ENCODE measurements around the gene ISL2.

The ISL2 gene

DNA sequence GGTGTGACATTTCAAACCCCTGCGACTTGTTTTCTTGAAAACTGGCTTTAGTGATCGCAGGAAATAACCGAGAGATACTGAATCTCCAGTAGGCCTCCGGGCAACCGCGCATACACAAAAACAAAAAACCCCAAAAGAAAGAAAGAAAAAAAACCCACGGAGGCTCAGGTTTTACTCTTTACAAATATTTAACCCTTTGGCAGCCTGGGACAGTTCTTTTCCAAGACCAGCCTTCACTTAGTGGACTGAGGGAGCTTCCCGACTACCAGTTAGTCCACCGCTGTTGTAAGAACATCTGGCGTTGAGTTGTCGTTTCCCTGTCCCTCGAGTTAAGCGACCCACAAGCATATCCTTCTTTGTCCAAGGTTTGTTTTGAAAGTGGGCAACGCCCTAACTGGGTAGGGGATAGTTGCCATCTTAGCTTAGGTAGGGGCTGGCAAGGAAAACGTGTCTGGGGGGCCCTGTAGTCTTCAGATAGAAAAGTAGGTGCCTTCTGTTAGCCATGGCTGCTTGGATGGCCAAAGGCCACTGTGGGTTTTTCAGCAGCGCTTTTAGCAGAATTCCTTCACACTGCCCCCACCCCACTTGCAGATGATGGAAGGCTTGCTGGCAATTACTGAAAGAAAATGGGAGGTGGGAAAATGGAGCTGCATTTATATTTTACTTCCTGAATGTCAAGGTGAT, 6.9 kb downstream of the ISL2 start:
- H3K27me3 ChIP-seq (ENCODE audit: insufficient read depth, low read length, poor library complexity, severe bottlenecking), result no peaks in the 10 kb centered on the region
- no peaks in the 10 kb centered on the region for H3F3A ChIP-seq (ENCODE audit: low read depth)
- H3K79me2 ChIP-seq (ENCODE audit: insufficient read depth, low read length), result no peaks in the 10 kb centered on the region
- H3K9ac ChIP-seq (ENCODE audit: low read depth, low read length, poor library complexity, severe bottlenecking), result no peak overlapping the region
- H3K4me3 ChIP-seq (ENCODE audit: low read length, poor library complexity, severe bottlenecking), result no peak overlapping the region
- H4K20me1 ChIP-seq (ENCODE audit: insufficient read depth, low read length, poor library complexity, severe bottlenecking), result no peaks in the 10 kb centered on the region
- no peaks in the 10 kb centered on the region for H3K4me1 ChIP-seq (ENCODE audit: insufficient read depth, low read length, poor library complexity, severe bottlenecking)
- H3K4me2 ChIP-seq (ENCODE audit: low read depth, low read length, poor library complexity, severe bottlenecking), result no peak overlapping the region
- no peaks in the 10 kb centered on the region for H3K9me3 ChIP-seq (ENCODE audit: insufficient read depth, low read depth, low read length)
- TF ChIP-seq, protein P1, sequence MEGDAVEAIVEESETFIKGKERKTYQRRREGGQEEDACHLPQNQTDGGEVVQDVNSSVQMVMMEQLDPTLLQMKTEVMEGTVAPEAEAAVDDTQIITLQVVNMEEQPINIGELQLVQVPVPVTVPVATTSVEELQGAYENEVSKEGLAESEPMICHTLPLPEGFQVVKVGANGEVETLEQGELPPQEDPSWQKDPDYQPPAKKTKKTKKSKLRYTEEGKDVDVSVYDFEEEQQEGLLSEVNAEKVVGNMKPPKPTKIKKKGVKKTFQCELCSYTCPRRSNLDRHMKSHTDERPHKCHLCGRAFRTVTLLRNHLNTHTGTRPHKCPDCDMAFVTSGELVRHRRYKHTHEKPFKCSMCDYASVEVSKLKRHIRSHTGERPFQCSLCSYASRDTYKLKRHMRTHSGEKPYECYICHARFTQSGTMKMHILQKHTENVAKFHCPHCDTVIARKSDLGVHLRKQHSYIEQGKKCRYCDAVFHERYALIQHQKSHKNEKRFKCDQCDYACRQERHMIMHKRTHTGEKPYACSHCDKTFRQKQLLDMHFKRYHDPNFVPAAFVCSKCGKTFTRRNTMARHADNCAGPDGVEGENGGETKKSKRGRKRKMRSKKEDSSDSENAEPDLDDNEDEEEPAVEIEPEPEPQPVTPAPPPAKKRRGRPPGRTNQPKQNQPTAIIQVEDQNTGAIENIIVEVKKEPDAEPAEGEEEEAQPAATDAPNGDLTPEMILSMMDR (conservative IDR thresholded peaks at IDR 0.05; ENCODE audit: low read length), result no peak
- TF ChIP-seq EZH2phosphoT487 (IDR thresholded peaks at IDR 0.05; ENCODE audit: borderline replicate concordance), result no peak
- H3K9me2 ChIP-seq (replicated peaks; ENCODE audit: low read depth, low read length), result no peaks in the 10 kb centered on the region
- H3K36me3 ChIP-seq (ENCODE audit: insufficient read depth, low read length), result 0 out of 2 replicates have a peak, but pooled peaks cover 4% of the 10 kb centered on the region
- H2AFZ ChIP-seq (ENCODE audit: low read length), result no peak overlapping the region

DNA sequence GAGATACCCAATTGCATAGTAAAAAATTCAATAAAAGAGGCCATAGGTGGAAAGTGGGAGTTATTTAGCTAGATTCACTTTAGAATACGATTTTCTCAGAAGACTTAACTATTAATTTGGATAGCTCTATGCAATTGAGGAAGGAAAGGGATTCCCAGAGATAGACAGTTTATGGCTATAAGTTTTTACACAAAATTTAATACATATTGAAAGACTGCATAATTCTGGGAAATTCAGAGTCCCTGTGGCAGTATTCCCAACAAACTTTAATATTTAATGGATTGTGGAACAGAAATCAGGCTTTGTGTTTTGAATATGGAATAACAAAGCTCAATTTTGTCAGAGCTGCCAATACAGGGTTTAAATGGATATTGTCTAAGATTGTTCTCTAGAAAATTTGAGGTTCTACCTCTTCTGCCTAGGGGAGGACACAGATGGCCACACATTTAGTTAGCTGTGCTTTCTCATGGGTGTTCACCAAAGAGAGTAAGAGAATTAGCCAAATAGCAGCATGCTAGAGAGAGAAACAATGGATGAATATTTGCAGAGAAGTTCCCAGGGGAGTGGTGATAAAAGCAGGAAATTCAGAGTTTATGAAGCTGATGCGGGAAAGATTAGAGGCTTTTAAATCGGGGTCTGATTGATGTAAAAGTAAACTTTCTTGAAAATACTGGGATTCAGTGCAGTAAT, 8.5 kb downstream of the ISL2 start:
- Histone ChIP-seq H3K79me2 (ENCODE audit: insufficient read depth, low read length) (no peaks in the 10 kb centered on the region), H3K27me3 (ENCODE audit: insufficient read depth, low read length, poor library complexity, severe bottlenecking) (no peaks in the 10 kb centered on the region), H2AFZ (ENCODE audit: low read length) (no peak overlapping the region), H3K4me3 (ENCODE audit: low read length, poor library complexity, severe bottlenecking) (no peak overlapping the region), H3K36me3 (ENCODE audit: insufficient read depth, low read length) (0 out of 2 replicates have a peak, but pooled peaks cover 4% of the 10 kb centered on the region), H3K4me1 (ENCODE audit: insufficient read depth, low read length, poor library complexity, severe bottlenecking) (no peaks in the 10 kb centered on the region), H3K9me3 (ENCODE audit: insufficient read depth, low read depth, low read length) (no peaks in the 10 kb centered on the region), H3F3A (ENCODE audit: low read depth) (no peaks in the 10 kb centered on the region), H3K9me2 (replicated peaks; ENCODE audit: low read depth, low read length) (no peaks in the 10 kb centered on the region), H3K4me2 (ENCODE audit: low read depth, low read length, poor library complexity, severe bottlenecking) (no peak overlapping the region), H4K20me1 (ENCODE audit: insufficient read depth, low read length, poor library complexity, severe bottlenecking) (no peaks in the 10 kb centered on the region), H3K9ac (ENCODE audit: low read depth, low read length, poor library complexity, severe bottlenecking) (no peak overlapping the region)
- no peak for TF ChIP-seq EZH2phosphoT487 (IDR thresholded peaks at IDR 0.05; ENCODE audit: borderline replicate concordance)
- TF ChIP-seq, protein P1 (conservative IDR thresholded peaks at IDR 0.05; ENCODE audit: low read length), result no peak

DNA sequence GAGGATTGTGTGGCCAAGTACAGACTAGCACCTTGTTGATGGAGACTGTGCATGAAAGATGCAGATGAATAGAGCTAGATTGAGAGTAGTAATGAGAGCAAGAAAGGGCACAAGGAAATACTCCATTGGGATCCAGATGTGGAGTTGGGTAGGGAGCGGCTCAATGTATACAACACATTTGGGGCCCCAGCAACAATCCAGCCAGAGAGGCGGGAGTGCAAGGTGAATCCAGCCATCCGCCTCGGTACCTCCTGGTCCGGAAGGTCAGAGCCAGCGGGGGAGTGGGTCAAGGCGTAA, 9.0 kb downstream of the ISL2 start:
- no peak overlapping the region for H3K4me3 ChIP-seq (ENCODE audit: low read length, poor library complexity, severe bottlenecking)
- H3K4me2 ChIP-seq (ENCODE audit: low read depth, low read length, poor library complexity, severe bottlenecking), result no peak overlapping the region
- H3K4me1 ChIP-seq (ENCODE audit: insufficient read depth, low read length, poor library complexity, severe bottlenecking), result no peaks in the 10 kb centered on the region
- no peaks in the 10 kb centered on the region for H3K79me2 ChIP-seq (ENCODE audit: insufficient read depth, low read length)
- H4K20me1 ChIP-seq (ENCODE audit: insufficient read depth, low read length, poor library complexity, severe bottlenecking), result no peaks in the 10 kb centered on the region
- no peaks in the 10 kb centered on the region for H3K27me3 ChIP-seq (ENCODE audit: insufficient read depth, low read length, poor library complexity, severe bottlenecking)
- no peaks in the 10 kb centered on the region for H3K9me2 ChIP-seq (replicated peaks; ENCODE audit: low read depth, low read length)
- H3K36me3 ChIP-seq (ENCODE audit: insufficient read depth, low read length), result 0 out of 2 replicates have a peak, but pooled peaks cover 4% of the 10 kb centered on the region
- H3K9me3 ChIP-seq (ENCODE audit: insufficient read depth, low read depth, low read length), result no peaks in the 10 kb centered on the region
- no peaks in the 10 kb centered on the region for H3F3A ChIP-seq (ENCODE audit: low read depth)
- H3K9ac ChIP-seq (ENCODE audit: low read depth, low read length, poor library complexity, severe bottlenecking), result no peak overlapping the region
- H2AFZ ChIP-seq (ENCODE audit: low read length), result no peak overlapping the region
- TF ChIP-seq, protein P1 (conservative IDR thresholded peaks at IDR 0.05; ENCODE audit: low read length), result no peak
- TF ChIP-seq EZH2phosphoT487 (IDR thresholded peaks at IDR 0.05; ENCODE audit: borderline replicate concordance), result no peak
